ENCODE data around the gene PDIA5.
"Not testable (repeated sequence)": the region's sequence is repeated elsewhere in the genome, so short reads cannot be mapped to it uniquely, and the experiment has no call there.

The PDIA5 gene

DNA sequence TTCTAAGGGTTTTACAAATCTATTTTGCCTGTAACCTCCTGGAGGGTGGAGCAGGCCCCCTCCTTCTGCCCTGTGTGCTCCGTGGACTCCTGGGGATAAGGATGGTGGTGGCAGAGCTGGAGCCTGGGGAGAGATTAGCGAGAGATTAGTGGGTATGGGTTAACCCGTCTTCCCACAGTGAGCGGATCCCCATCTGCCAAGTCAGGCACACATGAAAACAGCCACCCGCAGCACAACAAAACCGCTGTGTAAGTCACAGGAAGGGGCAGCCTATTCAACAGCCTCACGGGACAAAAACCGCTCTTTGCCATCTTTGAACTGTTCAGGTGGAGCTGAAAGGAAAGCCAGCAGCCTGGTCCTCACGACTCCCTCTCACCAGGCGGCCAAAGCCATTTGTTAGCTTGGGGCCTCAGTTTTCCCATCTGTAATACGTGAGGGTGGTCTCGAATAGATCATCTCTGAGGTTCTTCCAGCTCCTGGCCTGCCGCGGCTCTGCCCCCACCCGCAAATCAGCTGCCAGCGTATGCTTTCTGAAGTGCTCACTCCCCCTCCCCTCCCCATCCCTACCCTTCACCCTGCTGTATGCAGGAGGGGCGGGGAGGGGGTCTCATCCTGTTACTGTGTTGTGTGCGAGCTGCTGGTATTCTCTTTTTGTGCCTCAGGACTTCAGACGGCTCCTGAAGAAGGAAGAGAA lies 43.6 kb downstream of the PDIA5 start:
- Mint-ChIP-seq H3K9me3 (no peaks in the 10 kb centered on the region), H3K27ac (no peak overlapping the region), H3K4me3 (no peak overlapping the region), H3K4me1 (no peaks in the 10 kb centered on the region), H3K36me3 (peaks cover 41% of the 10 kb centered on the region)
- ATAC-seq (no peak), DNase-seq (ENCODE audit: low spot score in 2 of 2) (no peak)

GRCh38 chr3:123110976-123111615 lies 44.3 kb downstream of the PDIA5 start:
- no peaks in the 10 kb centered on the region for H3K4me1 Mint-ChIP-seq
- H3K36me3 Mint-ChIP-seq, result peaks cover 47% of the 10 kb centered on the region
- H3K27ac Mint-ChIP-seq, result no peak overlapping the region
- no peaks in the 10 kb centered on the region for H3K9me3 Mint-ChIP-seq
- no peak overlapping the region for H3K4me3 Mint-ChIP-seq
- ATAC-seq (no peak), DNase-seq (ENCODE audit: low spot score in 2 of 2) (no peak)

DNA sequence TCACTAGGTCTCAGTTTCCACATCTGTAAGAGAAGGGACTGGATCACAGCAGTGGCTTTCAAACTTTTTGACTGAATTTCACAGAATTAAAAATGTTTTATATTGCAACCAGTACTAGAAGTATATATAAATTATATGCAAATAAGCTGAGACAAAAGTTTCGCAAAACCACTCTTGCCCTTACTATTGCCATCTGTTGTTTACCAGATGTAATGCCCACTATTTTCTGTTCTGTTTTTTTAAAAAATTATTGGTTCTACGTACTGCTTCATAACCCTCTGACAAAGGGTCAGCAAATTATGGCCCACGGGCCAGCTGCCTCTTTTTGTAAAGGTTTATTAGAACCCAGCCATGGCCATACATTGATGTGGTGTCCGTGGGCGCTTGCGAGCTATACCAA lies 44.8 kb downstream of the PDIA5 start:
- Mint-ChIP-seq H3K4me1 (no peaks in the 10 kb centered on the region), H3K27ac (no peak overlapping the region), H3K4me3 (no peak overlapping the region), H3K9me3 (no peaks in the 10 kb centered on the region), H3K36me3 (peaks cover 47% of the 10 kb centered on the region)
- ATAC-seq (no peak), DNase-seq (ENCODE audit: low spot score in 2 of 2) (no peak)

DNA sequence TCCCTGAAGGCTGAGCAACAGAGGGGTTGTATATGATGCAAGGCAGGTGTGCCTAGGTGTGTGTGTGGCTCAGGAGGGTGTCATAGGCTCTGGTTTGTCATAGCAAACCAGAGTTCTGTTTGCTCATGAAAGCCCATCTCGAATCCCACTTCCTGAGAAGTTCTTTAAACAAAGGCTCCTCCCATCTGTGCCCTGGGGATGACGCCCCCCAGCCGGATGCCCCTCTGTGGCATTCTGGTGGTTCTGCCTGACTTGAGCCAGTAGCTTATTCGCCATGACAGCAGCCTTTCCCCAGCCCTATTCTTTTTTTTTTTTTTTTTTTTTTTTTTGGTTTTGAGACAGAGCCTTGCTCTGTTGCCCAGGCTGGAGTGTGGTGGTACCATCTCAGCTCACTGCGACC lies 45.4 kb downstream of the PDIA5 start:
- Mint-ChIP-seq H3K9me3 (no peaks in the 10 kb centered on the region), H3K36me3 (peaks cover 47% of the 10 kb centered on the region), H3K4me1 (no peaks in the 10 kb centered on the region), H3K27ac (no peak overlapping the region), H3K4me3 (no peak overlapping the region)
- DNase-seq (ENCODE audit: low spot score in 2 of 2) (no peak), ATAC-seq (no peak)

- H3K4me1 Mint-ChIP-seq; H3K9me3 Mint-ChIP-seq; H3K4me3 Mint-ChIP-seq; ATAC-seq; DNase-seq (ENCODE audit: low spot score in 2 of 2): not testable (repeated sequence)
- peaks cover 51% of the 10 kb centered on the region for H3K36me3 Mint-ChIP-seq
- peak overlapping the region; percentile 17 for H3K27ac Mint-ChIP-seq
Observed at GRCh38 chr3:123112656-123113055, 45.8 kb downstream of the PDIA5 start.

GRCh38 chr3:123113889-123114450 lies 47.1 kb downstream of the PDIA5 start:
- H3K4me3 Mint-ChIP-seq, result no peak overlapping the region
- ATAC-seq (no peak), DNase-seq (ENCODE audit: low spot score in 2 of 2) (no peak)
- peaks cover 52% of the 10 kb centered on the region for H3K36me3 Mint-ChIP-seq
- no peaks in the 10 kb centered on the region for H3K4me1 Mint-ChIP-seq
- H3K27ac Mint-ChIP-seq, result peak overlapping the region; percentile 8
- H3K9me3 Mint-ChIP-seq, result no peaks in the 10 kb centered on the region

DNA sequence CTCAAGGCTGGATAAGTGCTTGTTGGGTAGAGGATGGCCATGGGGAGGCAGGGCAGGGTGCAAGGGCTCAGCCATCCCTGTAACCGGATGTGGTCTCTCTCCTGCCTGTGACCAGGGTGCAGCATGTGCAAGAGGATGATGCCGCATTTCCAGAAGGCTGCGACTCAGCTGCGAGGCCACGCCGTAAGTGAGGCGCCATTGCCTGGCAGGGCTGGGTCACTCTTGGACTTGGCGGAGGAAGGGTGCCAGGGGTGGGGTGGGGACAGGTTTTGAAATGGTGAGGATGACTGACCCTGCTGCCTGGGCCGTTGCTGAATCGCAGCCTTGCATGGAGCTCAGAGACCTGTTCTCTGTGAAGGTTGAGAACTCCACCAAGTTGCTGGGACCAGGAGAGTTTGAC lies 49.3 kb downstream of the PDIA5 start:
- H3K27ac Mint-ChIP-seq, result no peak overlapping the region
- no peak overlapping the region for H3K4me3 Mint-ChIP-seq
- no peak for ATAC-seq
- peaks cover 38% of the 10 kb centered on the region for H3K36me3 Mint-ChIP-seq
- H3K4me1 Mint-ChIP-seq, result no peaks in the 10 kb centered on the region
- no peaks in the 10 kb centered on the region for H3K9me3 Mint-ChIP-seq
- DNase-seq (ENCODE audit: low spot score in 2 of 2), result no peak

GRCh38 chr3:123119388-123119787 lies 52.6 kb downstream of the PDIA5 start:
- Mint-ChIP-seq H3K4me3 (no peak overlapping the region), H3K27ac (no peak overlapping the region), H3K9me3 (no peaks in the 10 kb centered on the region), H3K36me3 (peaks cover 44% of the 10 kb centered on the region), H3K4me1 (no peaks in the 10 kb centered on the region)
- ATAC-seq (no peak), DNase-seq (ENCODE audit: low spot score in 2 of 2) (no peak)

- DNase-seq (ENCODE audit: low spot score in 2 of 2) (no peak), ATAC-seq (no peak)
- H3K4me3 Mint-ChIP-seq, result no peak overlapping the region
- H3K4me1 Mint-ChIP-seq, result no peaks in the 10 kb centered on the region
- H3K9me3 Mint-ChIP-seq, result no peaks in the 10 kb centered on the region
- peaks cover 44% of the 10 kb centered on the region for H3K36me3 Mint-ChIP-seq
- no peak overlapping the region for H3K27ac Mint-ChIP-seq
Observed at GRCh38 chr3:123119802-123120201, 53.0 kb downstream of the PDIA5 start.

DNA sequence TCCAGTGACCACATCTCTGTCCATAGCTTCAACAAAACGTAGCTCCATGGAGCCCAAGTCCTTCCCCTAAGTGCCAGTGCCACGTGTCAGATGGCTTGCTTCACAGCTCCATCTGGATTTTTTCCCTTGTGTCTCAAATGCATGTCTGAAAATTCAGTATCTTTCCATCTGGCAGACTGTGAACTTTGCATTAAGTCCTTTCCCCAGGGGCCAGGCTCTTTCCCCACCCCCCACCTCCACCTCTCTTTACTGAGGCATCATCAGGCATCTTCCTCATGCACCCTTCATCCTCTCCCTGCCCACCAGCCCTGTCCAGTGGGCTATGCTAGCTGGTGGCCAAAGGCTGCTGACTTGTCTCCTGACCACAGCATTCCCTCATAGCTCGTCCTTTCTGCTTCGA lies 53.7 kb downstream of the PDIA5 start:
- Mint-ChIP-seq H3K36me3 (peaks cover 43% of the 10 kb centered on the region), H3K27ac (no peak overlapping the region), H3K4me3 (no peak overlapping the region), H3K4me1 (no peaks in the 10 kb centered on the region), H3K9me3 (no peaks in the 10 kb centered on the region)
- no peak for ATAC-seq
- no peak for DNase-seq (ENCODE audit: low spot score in 2 of 2)

GRCh38 chr3:123122057-123122456 lies 55.2 kb downstream of the PDIA5 start:
- ATAC-seq (no peak), DNase-seq (ENCODE audit: low spot score in 2 of 2) (no peak)
- H3K27ac Mint-ChIP-seq, result no peak overlapping the region
- H3K4me3 Mint-ChIP-seq, result no peak overlapping the region
- peaks cover 35% of the 10 kb centered on the region for H3K36me3 Mint-ChIP-seq
- no peaks in the 10 kb centered on the region for H3K4me1 Mint-ChIP-seq
- H3K9me3 Mint-ChIP-seq, result no peaks in the 10 kb centered on the region

GRCh38 chr3:123122525-123123315 lies 55.9 kb downstream of the PDIA5 start:
- Mint-ChIP-seq H3K9me3 (no peaks in the 10 kb centered on the region), H3K4me3 (no peak overlapping the region), H3K27ac (peak overlapping the region; percentile 50), H3K4me1 (no peaks in the 10 kb centered on the region), H3K36me3 (peaks cover 28% of the 10 kb centered on the region)
- ATAC-seq, result no peak
- DNase-seq (ENCODE audit: low spot score in 2 of 2), result no peak

DNA sequence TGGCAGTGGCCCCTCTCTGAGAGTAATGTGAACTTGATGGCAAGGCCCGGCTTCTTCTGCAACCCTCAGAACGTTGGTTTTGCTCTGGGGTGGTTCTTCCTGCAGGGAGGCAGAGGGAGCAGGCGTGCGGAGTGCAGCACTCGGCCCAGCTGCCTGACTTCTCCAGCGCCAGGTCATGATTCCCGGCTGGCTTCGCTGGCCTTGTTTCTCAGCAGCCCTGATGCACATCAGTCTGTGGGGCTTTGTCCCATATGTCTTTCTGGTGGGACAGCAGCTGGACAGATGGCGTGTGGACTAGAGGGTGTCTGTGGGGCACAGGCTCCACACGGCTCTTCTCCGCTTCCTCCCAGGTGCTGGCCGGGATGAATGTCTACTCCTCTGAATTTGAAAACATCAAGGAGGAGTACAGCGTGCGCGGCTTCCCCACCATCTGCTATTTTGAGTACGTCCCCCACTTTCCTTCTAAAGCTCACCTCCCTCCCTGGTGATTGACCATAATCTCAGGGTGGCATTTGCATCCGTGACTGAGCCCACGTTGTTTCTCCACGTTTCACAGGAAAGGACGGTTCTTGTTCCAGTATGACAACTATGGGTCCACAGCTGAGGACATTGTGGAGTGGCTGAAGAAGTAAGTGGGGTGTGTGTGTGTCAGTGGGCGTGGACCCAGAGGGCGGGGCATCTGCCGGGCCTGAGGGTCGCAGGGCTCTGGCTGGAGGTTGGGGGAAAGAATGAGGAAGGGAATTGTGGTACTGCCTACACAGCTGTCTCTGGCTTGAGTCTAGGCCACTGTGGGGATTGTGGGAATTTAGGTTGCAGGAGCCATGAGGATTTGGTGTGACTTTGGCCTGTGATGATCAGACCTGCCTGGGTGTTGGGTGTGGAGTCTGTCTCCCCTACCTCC lies 57.1 kb downstream of the PDIA5 start:
- DNase-seq (ENCODE audit: low spot score in 2 of 2), result no peak
- Mint-ChIP-seq H3K27ac (peak overlapping the region; percentile 23), H3K4me3 (no peak overlapping the region), H3K4me1 (no peaks in the 10 kb centered on the region), H3K9me3 (no peaks in the 10 kb centered on the region), H3K36me3 (peaks cover 32% of the 10 kb centered on the region)
- no peak for ATAC-seq

- Mint-ChIP-seq H3K36me3 (peaks cover 37% of the 10 kb centered on the region), H3K4me1 (no peaks in the 10 kb centered on the region), H3K4me3 (no peak overlapping the region), H3K9me3 (no peaks in the 10 kb centered on the region), H3K27ac (no peak overlapping the region)
- ATAC-seq (no peak), DNase-seq (ENCODE audit: low spot score in 2 of 2) (no peak)
Observed at GRCh38 chr3:123124971-123125370, 58.1 kb downstream of the PDIA5 start.

DNA sequence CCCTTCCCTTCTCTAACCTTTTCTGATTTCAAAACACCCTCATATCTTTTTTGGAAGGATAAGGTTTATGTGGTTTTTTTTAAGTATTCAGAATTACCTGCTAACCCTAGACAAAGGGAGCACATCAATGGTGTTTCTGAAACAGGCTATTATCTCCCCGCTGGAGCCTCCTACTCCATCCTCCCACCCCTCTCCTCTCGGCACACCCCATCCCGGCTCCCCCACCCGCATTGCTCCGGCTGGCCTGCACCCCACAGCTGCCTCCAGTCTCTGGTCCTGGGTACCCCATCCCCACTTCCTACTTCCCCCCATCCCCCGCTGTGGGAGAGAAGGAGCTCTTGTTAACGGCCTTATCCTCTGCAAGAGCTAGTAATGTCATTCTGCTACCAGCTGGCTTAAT lies 59.2 kb downstream of the PDIA5 start:
- Mint-ChIP-seq H3K4me3 (no peak overlapping the region), H3K9me3 (no peaks in the 10 kb centered on the region), H3K27ac (no peak overlapping the region), H3K36me3 (peaks cover 40% of the 10 kb centered on the region), H3K4me1 (no peaks in the 10 kb centered on the region)
- no peak for ATAC-seq
- DNase-seq (ENCODE audit: low spot score in 2 of 2), result no peak

Data from stimulated activated effector memory CD8-positive, alpha-beta T cell treated with anti-CD3 and anti-CD28 coated beads, Interleukin-12 subunit alpha, Interleukin-12 subunit beta, amount 100 ng/mL, for 72 hours (primary cell).